Endothelial cell of umbilical vein (primary cell): ENCODE data around the gene MRPL17. TPM values are rescaled to one million over a fixed set of nuclear protein-coding genes. Genes with fewer than 3 reads are reported as not detected.

Source experiments
- BruUV-seq: library from RNA; stranded (reverse); fragments of 400-500 nt; replicated peaks from 2 replicates; lab custom pipeline; 2021; lab: Mats Ljungman, UMichigan
- CTCF ChIA-PET: fragments of 300-600, 350-600 bp; sonication (Branson Sonifier 250); formaldehyde crosslinking; loops from one replicate; lab custom pipeline; 2021; ENCODE audit warnings: antibody characterized with exemption, inconsistent platforms; lab: Charles Lee
- POLR2A ChIA-PET: fragments of 300-600, 350-600 bp; sonication (Branson Sonifier 250); formaldehyde crosslinking; loops from one replicate; lab custom pipeline; 2021; ENCODE audit warnings: antibody characterized with exemption, inconsistent platforms; lab: Charles Lee
- DNase-seq: peaks from one replicate; pipeline ENCODE4 v3.0.0-alpha.2; 2011; ENCODE audit warnings: low read depth, low spot score
- FAIRE-seq: peaks from 2 replicates; lab custom pipeline; 2011; peaks lifted over from hg19 to GRCh38; lab: Jason Lieb, UNC
- H2AFZ ChIP-seq: 2 replicates; pipeline ENCODE4 v1.6.0; 2012; ENCODE audit warnings: low read depth, low read length, control low read depth, inconsistent platforms
- H3K27ac ChIP-seq: 2 replicates; pipeline ENCODE4 v1.5.1; 2011; ENCODE audit warnings: low read depth, mild to moderate bottlenecking, control low read depth, low read length, moderate library complexity; ENCODE audit not compliant: insufficient read depth
- H3K27me3 ChIP-seq, 2 experiments: 2 replicates each; pipeline versions ENCODE4 v1.6.0 to v1.6.1; 2011; ENCODE audit warnings: low read length in 2 of 2, mixed read lengths in 1 of 2; ENCODE audit not compliant: control insufficient read depth in 2 of 2, insufficient read depth in 2 of 2
- H3K36me3 ChIP-seq, 2 experiments: 2 replicates in 1 of 2; 3 replicates in 1 of 2; pipeline ENCODE4 v1.5.1; 2011; ENCODE audit warnings: low read length in 2 of 2, mild to moderate bottlenecking in 1 of 2, moderate library complexity in 1 of 2; ENCODE audit not compliant: control insufficient read depth in 2 of 2, insufficient read depth in 2 of 2; ENCODE audit errors: extremely low read depth in 1 of 2
- H3K4me1 ChIP-seq: 3 replicates; pipeline ENCODE4 v1.5.1; 2011; ENCODE audit warnings: mild to moderate bottlenecking, low read length; ENCODE audit not compliant: control insufficient read depth, insufficient read depth; ENCODE audit errors: extremely low read depth
- H3K4me2 ChIP-seq: 2 replicates; pipeline ENCODE4 v1.6.1; 2011; ENCODE audit warnings: low read length, control low read depth, mixed read lengths; ENCODE audit not compliant: insufficient read depth
- H3K4me3 ChIP-seq, 3 experiments: fragments of 200-600 bp in 1 of 3; sonication (generic), shearing (Covaris generic) in 1 of 3; replicated peaks in 1 of 3; 2 replicates each; pipeline ENCODE4 v1.5.1; 2011 to 2016; ENCODE audit warnings: control low read depth in 3 of 3, low read length in 3 of 3, mild to moderate bottlenecking in 2 of 3, inconsistent platforms in 1 of 3, low read depth in 1 of 3, moderate library complexity in 1 of 3; ENCODE audit not compliant: insufficient read depth in 1 of 3
- H3K79me2 ChIP-seq: 2 replicates; pipeline ENCODE4 v1.6.0; 2012; ENCODE audit warnings: low read length, inconsistent platforms; ENCODE audit not compliant: control insufficient read depth, insufficient read depth
- H3K9ac ChIP-seq: replicated peaks from 2 replicates; pipeline ENCODE3; 2011; ENCODE audit warnings: low read length, control low read depth; ENCODE audit not compliant: insufficient read depth; ENCODE audit errors: extremely low read depth
- H3K9me1 ChIP-seq: replicated peaks from 3 replicates; pipeline ENCODE4 v1.6.0; 2011; ENCODE audit warnings: mild to moderate bottlenecking, low read length; ENCODE audit not compliant: control insufficient read depth, insufficient read depth; ENCODE audit errors: extremely low read depth
- H3K9me3 ChIP-seq: replicated peaks from 2 replicates; pipeline ENCODE4 v1.5.1; 2012; ENCODE audit warnings: low read length, inconsistent platforms; ENCODE audit not compliant: control insufficient read depth, insufficient read depth
- H4K20me1 ChIP-seq: replicated peaks from 2 replicates; pipeline ENCODE3; 2011; ENCODE audit warnings: mild to moderate bottlenecking, low read length; ENCODE audit not compliant: control insufficient read depth, insufficient read depth; ENCODE audit errors: extremely low read depth
- CTCF ChIP-seq, 2 donors: IDR thresholded peaks; 1 replicate in 1 of 2; 2 replicates in 1 of 2; pipeline ENCODE4 v1.5.1; 2011; ENCODE audit warnings: low read length in 2 of 2, mild to moderate bottlenecking in 2 of 2, moderate library complexity in 2 of 2, control low read depth in 1 of 2, inconsistent platforms in 1 of 2, low read depth in 1 of 2; ENCODE audit not compliant: insufficient read depth in 1 of 2; ENCODE audit errors: extremely low read depth in 1 of 2
- FOS ChIP-seq: IDR thresholded peaks from 2 replicates; pipeline ENCODE4 v1.6.1; 2011; ENCODE audit warnings: mild to moderate bottlenecking, low read length, moderate library complexity, borderline replicate concordance; ENCODE audit not compliant: insufficient read depth
- JUN ChIP-seq: IDR thresholded peaks from 2 replicates; pipeline ENCODE4 v1.6.1; 2011; ENCODE audit warnings: borderline replicate concordance, low read depth; ENCODE audit not compliant: insufficient read length, insufficient read depth
- MAX ChIP-seq: IDR thresholded peaks from 2 replicates; pipeline ENCODE4 v1.6.1; 2011; ENCODE audit not compliant: insufficient read depth, insufficient read length
- MYC ChIP-seq: IDR thresholded peaks from one replicate; pipeline ENCODE4 v1.6.1; 2011; ENCODE audit warnings: mild to moderate bottlenecking, low read depth, low read length
- POLR2A ChIP-seq: IDR thresholded peaks from 2 replicates; pipeline ENCODE4 v1.6.1; 2012; ENCODE audit warnings: low read depth, mild to moderate bottlenecking, control low read depth, low read length
- POLR2AphosphoS5 ChIP-seq: IDR thresholded peaks from 2 replicates; pipeline ENCODE4 v1.6.1; 2012; ENCODE audit warnings: low read depth, mild to moderate bottlenecking, control low read depth, low read length, moderate library complexity; ENCODE audit not compliant: insufficient read depth
- dilution Hi-C: fragments of 300-500 bp; cut with MboI; formaldehyde crosslinking; loops from one replicate; pipeline ENCODE4 v1.15.0; 2019; ENCODE audit warnings: low sequenced_read_pairs; ENCODE audit not compliant: extremely low pct_ligation_motif_present
- intact Hi-C: fragments of 100-400 bp; cut with micrococcal nuclease; formaldehyde crosslinking; loops from one replicate; pipeline ENCODE4 v1.10.0; 2022
- polyA plus RNA-seq, 4 experiments: library from polyadenylated mRNA; depleted of rRNA in 3 of 4; stranded (reverse) in 3 of 4; unstranded in 1 of 4; fragments of >200 nt; gene quantifications; 2 replicates each; pipeline versions ENCODE4 v1.2.1 to v1.2.3, GENCODE V29; 2011 to 2012; ENCODE audit warnings: missing spikeins in 1 of 4
- total RNA-seq: library from RNA; stranded (reverse); gene quantifications from 2 replicates; pipeline ENCODE4 v1.2.3, GENCODE V29; 2021

MRPL17 gene
- total and polyA plus RNA-seq, 2 donors (not counting 3 experiments of a cell fraction or from before 2014, with no cell fraction given), result 67.6 to 87.2 TPM

GRCh38 chr11:6663794-6664469, 19.2 kb downstream of the MRPL17 start:
- BruUV-seq, result no TSS peak
- Histone ChIP-seq H3K27ac (no peak overlapping the region), H3K4me1 (no peaks in the 10 kb centered on the region), H3K9ac (no peak overlapping the region), H3K27me3 (no peaks in the 10 kb centered on the region), H2AFZ (no peak overlapping the region), H3K9me3 (no peaks in the 10 kb centered on the region), H4K20me1 (no peaks in the 10 kb centered on the region), H3K9me1 (no peaks in the 10 kb centered on the region), H3K36me3 (no peaks in the 10 kb centered on the region), H3K79me2 (no peaks in the 10 kb centered on the region), H3K4me3 (no peak overlapping the region), H3K4me2 (no peak overlapping the region)
- FAIRE-seq (no peak), DNase-seq (no peak)
- ChIA-PET POLR2A (no interaction called here), CTCF (interaction anchor here (1.3 to 1.4 kb wide), 2 partner anchors 46 to 133 kb away, joined by 3 to 4 read pairs; partner anchors contain the start of gene TPP1)
- intact Hi-C loops, result no loop called here
- dilution Hi-C loops, result no loop called here
- no peak for TF ChIP-seq MAX
- TF ChIP-seq POLR2A, result no peak
- no peak for TF ChIP-seq MYC
- no peak for TF ChIP-seq FOS
- no peak for TF ChIP-seq CTCF (IDR thresholded peaks at IDR 0.05; ENCODE audit: extremely low read depth in 1 of 2, insufficient read depth in 1 of 2, low read depth in 1 of 2, low read length in 2 of 2)
- TF ChIP-seq JUN, result no peak
- no peak for TF ChIP-seq POLR2AphosphoS5
